H9 (cell line): ENCODE measurements around the gene PCYT2. TPM values are rescaled to one million over a fixed set of nuclear protein-coding genes. Genes with fewer than 3 reads are reported as not detected.

Source experiments
- DNase-seq: peaks from one replicate; pipeline ENCODE4 v3.0.0-alpha.2; 2017
- H2AFZ ChIP-seq: one replicate; pipeline ENCODE4 v1.6.1; 2013; ENCODE audit warnings: mild to moderate bottlenecking, low read length, control low read depth, moderate library complexity
- H2AK5ac ChIP-seq: 2 replicates; pipeline ENCODE4 v1.6.1; 2013; ENCODE audit warnings: low read length, control low read depth, mixed read lengths; ENCODE audit not compliant: insufficient read length
- H2BK120ac ChIP-seq: one replicate; pipeline ENCODE4 v1.6.1; 2013; ENCODE audit warnings: low read depth, mild to moderate bottlenecking, low read length, control low read depth, inconsistent platforms; ENCODE audit not compliant: poor library complexity, severe bottlenecking
- H2BK12ac ChIP-seq: 2 replicates; pipeline ENCODE4 v1.6.1; 2013; ENCODE audit warnings: low read length, control low read depth, mixed read lengths, low read depth; ENCODE audit not compliant: insufficient read length
- H2BK15ac ChIP-seq: 2 replicates; pipeline ENCODE4 v1.6.1; 2013; ENCODE audit warnings: low read depth, low read length, control low read depth
- H2BK20ac ChIP-seq: one replicate; pipeline ENCODE4 v1.6.1; 2013; ENCODE audit warnings: low read depth, mild to moderate bottlenecking, low read length, control low read depth, inconsistent platforms; ENCODE audit not compliant: poor library complexity, severe bottlenecking
- H2BK5ac ChIP-seq: 2 replicates; pipeline ENCODE4 v1.6.1; 2013; ENCODE audit warnings: low read length, control low read depth, mixed read lengths; ENCODE audit not compliant: insufficient read length
- H3K14ac ChIP-seq: 2 replicates; pipeline ENCODE4 v1.6.1; 2013; ENCODE audit warnings: low read length, control low read depth; ENCODE audit not compliant: insufficient read depth
- H3K18ac ChIP-seq: 2 replicates; pipeline ENCODE4 v1.6.1; 2013; ENCODE audit warnings: low read depth, mild to moderate bottlenecking, mixed read lengths, low read length, control low read depth; ENCODE audit not compliant: insufficient read length
- H3K23ac ChIP-seq: 2 replicates; pipeline ENCODE4 v1.6.1; 2013; ENCODE audit warnings: low read length, control low read depth, mixed read lengths, low read depth; ENCODE audit not compliant: insufficient read length
- H3K23me2 ChIP-seq: 2 replicates; pipeline ENCODE4 v1.6.1; 2013; ENCODE audit warnings: low read depth, mild to moderate bottlenecking, mixed read lengths, low read length, control low read depth; ENCODE audit not compliant: insufficient read length, poor library complexity, severe bottlenecking
- H3K27ac ChIP-seq: 2 replicates; pipeline ENCODE4 v1.5.1; 2013; ENCODE audit warnings: low read length, control low read depth, mixed read lengths, low read depth; ENCODE audit not compliant: insufficient read length
- H3K27me3 ChIP-seq: 2 replicates; pipeline ENCODE4 v1.6.1; 2013; ENCODE audit warnings: low read length, control low read depth, inconsistent platforms; ENCODE audit not compliant: insufficient read depth
- H3K4ac ChIP-seq: 2 replicates; pipeline ENCODE4 v1.6.1; 2013; ENCODE audit warnings: low read depth, mild to moderate bottlenecking, control low read depth, inconsistent platforms, low read length, moderate library complexity
- H3K4me1 ChIP-seq: 2 replicates; pipeline ENCODE4 v1.6.1; 2013; ENCODE audit warnings: low read length, control low read depth, inconsistent platforms; ENCODE audit not compliant: insufficient read depth
- H3K4me2 ChIP-seq: 2 replicates; pipeline ENCODE4 v1.6.1; 2013; ENCODE audit warnings: low read length, control low read depth, mixed read lengths; ENCODE audit not compliant: insufficient read length, insufficient read depth
- H3K56ac ChIP-seq: 2 replicates; pipeline ENCODE4 v1.6.1; 2013; ENCODE audit warnings: low read depth, mild to moderate bottlenecking, mixed read lengths, low read length, control low read depth; ENCODE audit not compliant: insufficient read length
- H3K79me1 ChIP-seq: 2 replicates; pipeline ENCODE4 v1.6.1; 2013; ENCODE audit warnings: low read depth, mild to moderate bottlenecking, moderate library complexity, low read length, control low read depth, inconsistent platforms; ENCODE audit not compliant: insufficient read depth, poor library complexity, severe bottlenecking
- H3K79me2 ChIP-seq: 2 replicates; pipeline ENCODE4 v1.6.1; 2013; ENCODE audit warnings: low read length, control low read depth, inconsistent platforms; ENCODE audit not compliant: insufficient read depth
- H3K9ac ChIP-seq: 2 replicates; pipeline ENCODE4 v1.6.1; 2013; ENCODE audit warnings: low read length, control low read depth, mixed read lengths; ENCODE audit not compliant: insufficient read length; ENCODE audit errors: extremely low read depth
- H3K9me3 ChIP-seq: one replicate; pipeline ENCODE4 v1.6.1; 2013; ENCODE audit warnings: low read depth, low read length, inconsistent platforms; ENCODE audit not compliant: control insufficient read depth
- H3T11ph ChIP-seq: one replicate; pipeline ENCODE4 v1.6.1; 2013; ENCODE audit warnings: mild to moderate bottlenecking, low read length, control low read depth, inconsistent platforms
- H4K20me1 ChIP-seq: one replicate; pipeline ENCODE4 v1.6.1; 2013; ENCODE audit not compliant: control insufficient read depth, insufficient read length, insufficient read depth
- H4K5ac ChIP-seq: 2 replicates; pipeline ENCODE4 v1.6.1; 2013; ENCODE audit warnings: low read depth, mild to moderate bottlenecking, mixed read lengths, low read length, control low read depth; ENCODE audit not compliant: insufficient read length
- H4K8ac ChIP-seq: replicated peaks from 2 replicates; pipeline ENCODE4 v1.6.1; 2013; ENCODE audit warnings: low read length, control low read depth, mixed read lengths, low read depth; ENCODE audit not compliant: insufficient read length
- H4K91ac ChIP-seq: 2 replicates; pipeline ENCODE4 v1.6.1; 2013; ENCODE audit warnings: low read depth, mild to moderate bottlenecking, moderate library complexity, mixed read lengths, low read length, control low read depth; ENCODE audit not compliant: insufficient read length
- H3K27ac Mint-ChIP-seq, 3 experiments: 2 replicates in 2 of 3; 3 replicates in 1 of 3; pipeline ENCODE4 v1.8.0; 2020 to 2021; ENCODE audit warnings: mixed read lengths in 3 of 3, mild to moderate bottlenecking in 1 of 3, moderate library complexity in 1 of 3
- H3K27me3 Mint-ChIP-seq: 2 replicates; pipeline ENCODE4 v1.8.0; 2021; ENCODE audit warnings: low read depth, mild to moderate bottlenecking, moderate library complexity, mixed read lengths
- H3K36me3 Mint-ChIP-seq, 3 experiments: 2 replicates in 2 of 3; 3 replicates in 1 of 3; pipeline ENCODE4 v1.8.0; 2020 to 2021; ENCODE audit warnings: low read depth in 3 of 3, mixed read lengths in 3 of 3; ENCODE audit not compliant: insufficient read depth in 1 of 3
- H3K4me1 Mint-ChIP-seq, 2 experiments: 2 replicates each; pipeline ENCODE4 v1.8.0; 2020; ENCODE audit warnings: mixed read lengths in 2 of 2
- H3K4me3 Mint-ChIP-seq, 2 experiments: 2 replicates in 1 of 2; 3 replicates in 1 of 2; pipeline ENCODE4 v1.8.0; 2020 to 2021; ENCODE audit warnings: mild to moderate bottlenecking in 2 of 2, mixed read lengths in 2 of 2, moderate library complexity in 1 of 2
- H3K9me3 Mint-ChIP-seq, 2 experiments: 2 replicates in 1 of 2; 3 replicates in 1 of 2; pipeline ENCODE4 v1.8.0; 2020; ENCODE audit warnings: mild to moderate bottlenecking in 2 of 2, mixed read lengths in 2 of 2, moderate library complexity in 1 of 2
- WGBS: extraction: QIAGEN DNeasy Blood & Tissue Kit; methylation state at CpG from one replicate; pipeline ENCODE4 v1.1.7; 2013; ENCODE audit warnings: missing lambda C conversion rate, low lambda C conversion rate, mixed read lengths; ENCODE audit not compliant: insufficient read length; ENCODE audit errors: extremely low coverage; 5-methylcytosine and 5-hydroxymethylcytosine counted together
- total RNA-seq: library from RNA; stranded (reverse); gene quantifications from 2 replicates; pipeline ENCODE4 v1.2.1, GENCODE V29; 2021
- TF ChIP-seq, protein P1 (sequence below): fragments of 200-600 bp; sonication (generic); conservative IDR thresholded peaks from 3 replicates; pipeline ENCODE4 v1.8.0; 2021; ENCODE audit warnings: antibody characterized with exemption, mild to moderate bottlenecking

PCYT2 gene
- total RNA-seq, 1 experiment from 2014 or later, result 24.5 TPM

GRCh38 chr17:81870981-81871386 is 40.2 kb downstream of the PCYT2 start, which contains the start of gene ARHGDIA:
Gene ARHGDIA (minus strand): TSS chr17:81871337. CDS start chr17:81869930, 1,407 bp downstream.
- Mint-ChIP-seq H3K9me3 (no peaks in the 10 kb centered on the region), H3K36me3 (peaks cover 1 to 8% (median 3%) of the 10 kb centered on the region in 3 experiments; a peak in 5 of 7 replicates), H3K4me3 (peak within 1 kb of the TSS; percentile 79 to 86), H3K4me1 (peaks cover 17 to 34% of the 10 kb centered on the region in 2 experiments), H3K27ac (peak within 1 kb of the TSS; percentile 67 to 87 (median 68); a peak in 5 of 7 replicates), H3K27me3 (no peaks in the 10 kb centered on the region; the same call in 1 of the 2 replicates)
- H3K14ac ChIP-seq, result peak within 1 kb of the TSS; percentile 80
- no peak within 1 kb of the TSS for H2AK5ac ChIP-seq
- H2BK20ac ChIP-seq, result no peak within 1 kb of the TSS
- peak within 1 kb of the TSS; percentile 49 for H3K9ac ChIP-seq
- H3K79me1 ChIP-seq, result no peaks in the 10 kb centered on the region
- no peak within 1 kb of the TSS for H2BK12ac ChIP-seq
- H3K4ac ChIP-seq, result no peak within 1 kb of the TSS
- no peaks in the 10 kb centered on the region for H3K9me3 ChIP-seq
- H4K20me1 ChIP-seq, result no peaks in the 10 kb centered on the region
- H3K27me3 ChIP-seq, result no peaks in the 10 kb centered on the region
- H2BK5ac ChIP-seq, result no peak within 1 kb of the TSS
- H4K91ac ChIP-seq, result no peak within 1 kb of the TSS
- TF ChIP-seq, protein P1, sequence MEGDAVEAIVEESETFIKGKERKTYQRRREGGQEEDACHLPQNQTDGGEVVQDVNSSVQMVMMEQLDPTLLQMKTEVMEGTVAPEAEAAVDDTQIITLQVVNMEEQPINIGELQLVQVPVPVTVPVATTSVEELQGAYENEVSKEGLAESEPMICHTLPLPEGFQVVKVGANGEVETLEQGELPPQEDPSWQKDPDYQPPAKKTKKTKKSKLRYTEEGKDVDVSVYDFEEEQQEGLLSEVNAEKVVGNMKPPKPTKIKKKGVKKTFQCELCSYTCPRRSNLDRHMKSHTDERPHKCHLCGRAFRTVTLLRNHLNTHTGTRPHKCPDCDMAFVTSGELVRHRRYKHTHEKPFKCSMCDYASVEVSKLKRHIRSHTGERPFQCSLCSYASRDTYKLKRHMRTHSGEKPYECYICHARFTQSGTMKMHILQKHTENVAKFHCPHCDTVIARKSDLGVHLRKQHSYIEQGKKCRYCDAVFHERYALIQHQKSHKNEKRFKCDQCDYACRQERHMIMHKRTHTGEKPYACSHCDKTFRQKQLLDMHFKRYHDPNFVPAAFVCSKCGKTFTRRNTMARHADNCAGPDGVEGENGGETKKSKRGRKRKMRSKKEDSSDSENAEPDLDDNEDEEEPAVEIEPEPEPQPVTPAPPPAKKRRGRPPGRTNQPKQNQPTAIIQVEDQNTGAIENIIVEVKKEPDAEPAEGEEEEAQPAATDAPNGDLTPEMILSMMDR, result no peak
- H2AFZ ChIP-seq, result no peak within 1 kb of the TSS
- H3K23me2 ChIP-seq, result peaks cover 8% of the 10 kb centered on the region
- H3K79me2 ChIP-seq, result no peaks in the 10 kb centered on the region
- H2BK120ac ChIP-seq, result no peak within 1 kb of the TSS
- H3K4me2 ChIP-seq, result peak within 1 kb of the TSS; percentile 61
- H4K8ac ChIP-seq, result no peak within 1 kb of the TSS
- no peak within 1 kb of the TSS for H4K5ac ChIP-seq
- H3T11ph ChIP-seq, result no peak within 1 kb of the TSS
- H2BK15ac ChIP-seq, result no peak within 1 kb of the TSS
- H3K27ac ChIP-seq, result no peak within 1 kb of the TSS
- WGBS, result no CpG with 5 or more reads among the region's 64 CpGs
- no peak for DNase-seq
- H3K18ac ChIP-seq, result peak within 1 kb of the TSS; percentile 21
- H3K23ac ChIP-seq, result no peak within 1 kb of the TSS
- H3K56ac ChIP-seq, result no peak within 1 kb of the TSS
- H3K4me1 ChIP-seq, result no peaks in the 10 kb centered on the region
